WTC11 (cell line): ENCODE data around the gene ZNF385A. TPM values are rescaled to one million over a fixed set of nuclear protein-coding genes. Genes with fewer than 3 reads are reported as not detected.
A peak's percentile ranks its signal among the peaks of the same experiment; 100 is the strongest.

ENCODE experiments used
- ATAC-seq: fragments of 200-7000 bp; cut with Tn5 transposase; 2 replicates; pipeline ENCODE4 v1.10.0; 2021; ENCODE audit warnings: mild to moderate bottlenecking, moderate library complexity
- CTCF ChIA-PET: fragments of 300-600 bp; sonication (Branson Sonifier 250); formaldehyde crosslinking; loops from one replicate; lab custom pipeline; 2021; ENCODE audit warnings: antibody characterized with exemption; lab: Charles Lee
- POLR2A ChIA-PET: fragments of 350-600 bp; sonication (Branson Sonifier 250); formaldehyde crosslinking; loops from one replicate; lab custom pipeline; 2021; ENCODE audit warnings: antibody characterized with exemption; lab: Charles Lee
- DNase-seq: peaks from one replicate; pipeline ENCODE4 v3.0.0; 2021; ENCODE audit warnings: low spot score
- H3K27ac Mint-ChIP-seq: 2 replicates; pipeline ENCODE4 v1.8.0; 2021; ENCODE audit warnings: mixed read lengths
- H3K27me3 Mint-ChIP-seq: 2 replicates; pipeline ENCODE4 v1.8.0; 2021; ENCODE audit warnings: low read depth, mild to moderate bottlenecking, moderate library complexity, mixed read lengths
- H3K36me3 Mint-ChIP-seq: 2 replicates; pipeline ENCODE4 v1.8.0; 2021; ENCODE audit warnings: mixed read lengths
- H3K4me1 Mint-ChIP-seq: 2 replicates; pipeline ENCODE4 v1.8.0; 2022; ENCODE audit warnings: mixed read lengths
- H3K4me3 Mint-ChIP-seq: 2 replicates; pipeline ENCODE4 v1.8.0; 2021; ENCODE audit warnings: mild to moderate bottlenecking, moderate library complexity, mixed read lengths
- H3K9me3 Mint-ChIP-seq: 2 replicates; pipeline ENCODE4 v1.8.0; 2021; ENCODE audit warnings: mixed read lengths
- ATF3 ChIP-seq: sonication (generic); formaldehyde crosslinking; conservative IDR thresholded peaks from 2 replicates; pipeline ENCODE4 v1.8.1; 2022; ENCODE audit warnings: mild to moderate bottlenecking, missing genetic modification reagents
- CDX4 ChIP-seq: fragments of 250-450 bp; sonication (Bioruptor Pico); IDR thresholded peaks from 2 replicates; pipeline ENCODE4 v1.9.0; 2021; ENCODE audit warnings: moderate library complexity, mild to moderate bottlenecking, inconsistent platforms, borderline replicate concordance
- CREB1 ChIP-seq: sonication (generic); formaldehyde crosslinking; IDR thresholded peaks from 2 replicates; pipeline ENCODE4 v1.8.0; 2023; ENCODE audit warnings: mild to moderate bottlenecking, missing genetic modification reagents
- E2F4 ChIP-seq: sonication (generic); formaldehyde crosslinking; IDR thresholded peaks from 2 replicates; pipeline ENCODE4 v1.8.1; 2022; ENCODE audit warnings: low read depth, mild to moderate bottlenecking, moderate library complexity, missing genetic modification reagents, borderline replicate concordance
- ELF4 ChIP-seq: sonication (generic); formaldehyde crosslinking; IDR thresholded peaks from 2 replicates; pipeline ENCODE4 v1.8.1; 2022; ENCODE audit warnings: low read depth, mild to moderate bottlenecking, moderate library complexity, missing genetic modification reagents
- FOXJ3 ChIP-seq: sonication (generic); formaldehyde crosslinking; IDR thresholded peaks from 2 replicates; pipeline ENCODE4 v1.9.0; 2021; ENCODE audit warnings: missing genetic modification reagents, mild to moderate bottlenecking, borderline replicate concordance
- MYBL2 ChIP-seq: sonication (generic); formaldehyde crosslinking; IDR thresholded peaks from 2 replicates; pipeline ENCODE4 v1.8.1; 2023; ENCODE audit warnings: mild to moderate bottlenecking, moderate library complexity, missing genetic modification reagents
- NR3C1 ChIP-seq: sonication (generic); formaldehyde crosslinking; conservative IDR thresholded peaks from 2 replicates; pipeline ENCODE4 v1.8.1; 2023; ENCODE audit warnings: low read depth, mild to moderate bottlenecking, missing genetic modification reagents
- SMAD4 ChIP-seq: sonication (generic); formaldehyde crosslinking; IDR thresholded peaks from 2 replicates; pipeline ENCODE4 v1.8.0; 2022; ENCODE audit warnings: mild to moderate bottlenecking, missing genetic modification reagents
- SOX15 ChIP-seq: fragments of 250-450 bp; sonication (Bioruptor Pico); IDR thresholded peaks from 2 replicates; pipeline ENCODE4 v1.9.0; 2021; ENCODE audit warnings: mild to moderate bottlenecking
- TP53 ChIP-seq: sonication (generic); formaldehyde crosslinking; IDR thresholded peaks from 2 replicates; pipeline ENCODE4 v1.8.1; 2023; ENCODE audit warnings: mild to moderate bottlenecking, missing genetic modification reagents
- ZBTB21 ChIP-seq: sonication (generic); formaldehyde crosslinking; IDR thresholded peaks from 2 replicates; pipeline ENCODE4 v1.8.1; 2023; ENCODE audit warnings: mild to moderate bottlenecking, missing genetic modification reagents, borderline replicate concordance
- ZNF423 ChIP-seq: fragments of 250-450 bp; sonication (Bioruptor Pico); IDR thresholded peaks from 2 replicates; pipeline ENCODE4 v2.1.2; 2022; ENCODE audit warnings: mild to moderate bottlenecking, moderate library complexity
- total RNA-seq: library from RNA; stranded (reverse); gene quantifications from 3 replicates; pipeline ENCODE4 v1.2.3, GENCODE V29; 2021
- TF ChIP-seq, protein P1 (sequence below): fragments of 250-450 bp; sonication (Bioruptor Pico); IDR thresholded peaks from 2 replicates; pipeline ENCODE4 v1.9.0; 2021; ENCODE audit warnings: mild to moderate bottlenecking
- TF ChIP-seq, protein P2 (sequence below): fragments of 250-450 bp; sonication (Bioruptor Pico); IDR thresholded peaks from 2 replicates; pipeline ENCODE4 v2.1.2; 2022; ENCODE audit warnings: mild to moderate bottlenecking, moderate library complexity
- TF ChIP-seq, protein P3 (sequence below): sonication (generic); formaldehyde crosslinking; IDR thresholded peaks from 2 replicates; pipeline ENCODE4 v1.8.1; 2022; ENCODE audit warnings: mild to moderate bottlenecking, missing genetic modification reagents, moderate library complexity, borderline replicate concordance
- TF ChIP-seq, protein P4 (sequence below): sonication (generic); formaldehyde crosslinking; IDR thresholded peaks from 2 replicates; pipeline ENCODE4 v1.8.1; 2022; ENCODE audit warnings: low read depth, missing genetic modification reagents, borderline replicate concordance

The ZNF385A gene
- total RNA-seq, 1 experiment from 2014 or later, result 23.5 TPM

DNA sequence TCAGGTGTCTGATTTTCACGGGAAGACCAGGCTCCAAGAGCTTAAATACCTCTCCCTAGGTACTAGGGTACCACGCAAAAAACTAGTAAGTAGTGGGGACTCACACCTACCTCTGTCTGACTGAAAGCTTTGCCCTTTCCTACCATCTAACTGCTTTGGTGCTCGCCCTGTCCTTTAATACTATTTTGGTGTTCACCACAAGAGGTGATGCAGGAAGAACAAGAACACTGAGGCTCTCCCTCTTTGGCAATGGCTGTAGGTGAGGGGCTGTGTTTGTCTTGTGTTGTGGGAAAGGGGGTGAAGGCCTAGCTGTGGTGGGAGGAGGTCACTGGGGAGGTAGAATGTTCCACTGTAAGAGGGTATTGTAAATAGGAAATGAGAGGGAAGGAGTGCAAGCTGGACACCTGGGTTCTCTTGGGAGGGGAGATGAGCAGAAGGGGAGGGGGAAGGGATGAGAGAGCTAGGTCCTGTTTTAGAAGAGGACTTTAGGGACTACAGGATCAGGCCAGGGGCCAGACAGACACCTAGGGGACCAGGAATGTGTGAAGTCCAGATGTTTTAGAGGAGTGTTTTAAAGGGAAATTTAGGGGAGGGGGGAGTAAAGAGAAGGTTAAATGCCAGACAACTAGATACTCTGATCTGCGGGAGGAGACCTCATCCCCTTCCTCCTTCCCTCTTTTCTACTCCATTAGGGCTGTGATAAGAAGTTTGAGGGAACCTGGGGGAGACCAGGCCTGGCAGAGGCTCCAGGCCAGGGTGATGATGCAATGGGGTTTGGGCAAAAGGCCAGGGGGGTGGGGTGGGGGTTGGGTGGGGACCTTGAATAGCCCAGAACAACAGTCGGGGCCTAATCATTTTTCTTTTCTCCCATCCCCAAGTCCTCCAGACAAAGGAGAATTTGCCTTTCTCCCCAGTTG is 32.4 kb upstream of the ZNF385A start:
- CTCF ChIA-PET, result interaction anchor here (1.2 to 7.7 kb wide), 9 partner anchors 11 to 110 kb away, joined by 3 to 109 read pairs (median 8); no protein-coding TSS in a partner anchor
- POLR2A ChIA-PET, result interaction anchor here (1.4 kb wide), 1 partner anchor 16 kb away, joined by 3 read pairs; no protein-coding TSS in a partner anchor
- H3K36me3 Mint-ChIP-seq, result no peaks in the 10 kb centered on the region
- DNase-seq, result no peak
- TF ChIP-seq, protein P1, sequence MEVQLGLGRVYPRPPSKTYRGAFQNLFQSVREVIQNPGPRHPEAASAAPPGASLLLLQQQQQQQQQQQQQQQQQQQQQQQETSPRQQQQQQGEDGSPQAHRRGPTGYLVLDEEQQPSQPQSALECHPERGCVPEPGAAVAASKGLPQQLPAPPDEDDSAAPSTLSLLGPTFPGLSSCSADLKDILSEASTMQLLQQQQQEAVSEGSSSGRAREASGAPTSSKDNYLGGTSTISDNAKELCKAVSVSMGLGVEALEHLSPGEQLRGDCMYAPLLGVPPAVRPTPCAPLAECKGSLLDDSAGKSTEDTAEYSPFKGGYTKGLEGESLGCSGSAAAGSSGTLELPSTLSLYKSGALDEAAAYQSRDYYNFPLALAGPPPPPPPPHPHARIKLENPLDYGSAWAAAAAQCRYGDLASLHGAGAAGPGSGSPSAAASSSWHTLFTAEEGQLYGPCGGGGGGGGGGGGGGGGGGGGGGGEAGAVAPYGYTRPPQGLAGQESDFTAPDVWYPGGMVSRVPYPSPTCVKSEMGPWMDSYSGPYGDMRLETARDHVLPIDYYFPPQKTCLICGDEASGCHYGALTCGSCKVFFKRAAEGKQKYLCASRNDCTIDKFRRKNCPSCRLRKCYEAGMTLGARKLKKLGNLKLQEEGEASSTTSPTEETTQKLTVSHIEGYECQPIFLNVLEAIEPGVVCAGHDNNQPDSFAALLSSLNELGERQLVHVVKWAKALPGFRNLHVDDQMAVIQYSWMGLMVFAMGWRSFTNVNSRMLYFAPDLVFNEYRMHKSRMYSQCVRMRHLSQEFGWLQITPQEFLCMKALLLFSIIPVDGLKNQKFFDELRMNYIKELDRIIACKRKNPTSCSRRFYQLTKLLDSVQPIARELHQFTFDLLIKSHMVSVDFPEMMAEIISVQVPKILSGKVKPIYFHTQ (CRISPR knock-in tag), result no peak
- TF ChIP-seq NR3C1 (CRISPR knock-in tag) (no peak), FOXJ3 (CRISPR knock-in tag) (no peak), ATF3 (CRISPR knock-in tag) (no peak)
- H3K4me3 Mint-ChIP-seq, result peak overlapping the region; percentile 84
- ATAC-seq, result no peak
- H3K4me1 Mint-ChIP-seq, result peaks cover 43% of the 10 kb centered on the region
- H3K9me3 Mint-ChIP-seq, result no peaks in the 10 kb centered on the region
- no peak overlapping the region for H3K27ac Mint-ChIP-seq
- H3K27me3 Mint-ChIP-seq, result peaks cover 44% of the 10 kb centered on the region

GRCh38 chr12:54415221-54415929 is 30.8 kb upstream of the ZNF385A start:
- Mint-ChIP-seq H3K27me3 (peaks cover 30% of the 10 kb centered on the region), H3K4me1 (peaks cover 33% of the 10 kb centered on the region), H3K36me3 (0 out of 2 replicates have a peak, but pooled peaks cover 2% of the 10 kb centered on the region), H3K27ac (no peak overlapping the region; the same call in 1 of the 2 replicates), H3K4me3 (no peak overlapping the region), H3K9me3 (no peaks in the 10 kb centered on the region)
- TF ChIP-seq, protein P2, sequence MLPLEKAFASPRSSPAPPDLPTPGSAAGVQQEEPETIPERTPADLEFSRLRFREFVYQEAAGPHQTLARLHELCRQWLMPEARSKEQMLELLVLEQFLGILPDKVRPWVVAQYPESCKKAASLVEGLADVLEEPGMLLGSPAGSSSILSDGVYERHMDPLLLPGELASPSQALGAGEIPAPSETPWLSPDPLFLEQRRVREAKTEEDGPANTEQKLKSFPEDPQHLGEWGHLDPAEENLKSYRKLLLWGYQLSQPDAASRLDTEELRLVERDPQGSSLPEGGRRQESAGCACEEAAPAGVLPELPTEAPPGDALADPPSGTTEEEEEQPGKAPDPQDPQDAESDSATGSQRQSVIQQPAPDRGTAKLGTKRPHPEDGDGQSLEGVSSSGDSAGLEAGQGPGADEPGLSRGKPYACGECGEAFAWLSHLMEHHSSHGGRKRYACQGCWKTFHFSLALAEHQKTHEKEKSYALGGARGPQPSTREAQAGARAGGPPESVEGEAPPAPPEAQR (CRISPR knock-in tag), result no peak
- TF ChIP-seq ZNF423 (CRISPR knock-in tag), result no peak
- ATAC-seq (no peak), DNase-seq (no peak)
- ChIA-PET POLR2A (no interaction called here), CTCF (interaction anchor here (0.7 to 7.7 kb wide), 11 partner anchors 10 to 45 kb away, joined by 3 to 109 read pairs (median 5); no protein-coding TSS in a partner anchor)

GRCh38 chr12:54413284-54414190 is 29.0 kb upstream of the ZNF385A start:
- Mint-ChIP-seq H3K36me3 (0 out of 2 replicates have a peak, but pooled peaks cover 2% of the 10 kb centered on the region), H3K27me3 (peaks cover 19% of the 10 kb centered on the region), H3K27ac (no peak overlapping the region), H3K4me1 (peaks cover 26% of the 10 kb centered on the region), H3K4me3 (no peak overlapping the region), H3K9me3 (no peaks in the 10 kb centered on the region)
- ChIA-PET CTCF (interaction anchor here (0.8 to 6.5 kb wide), 7 partner anchors 10 to 34 kb away, joined by 3 to 78 read pairs (median 5); no protein-coding TSS in a partner anchor), POLR2A (no interaction called here)
- ATAC-seq (no peak), DNase-seq (no peak)
- no peak for TF ChIP-seq SMAD4 (CRISPR knock-in tag)
- TF ChIP-seq ZBTB21 (CRISPR knock-in tag), result no peak
- TF ChIP-seq ELF4 (CRISPR knock-in tag), result no peak
- TF ChIP-seq, protein P3, sequence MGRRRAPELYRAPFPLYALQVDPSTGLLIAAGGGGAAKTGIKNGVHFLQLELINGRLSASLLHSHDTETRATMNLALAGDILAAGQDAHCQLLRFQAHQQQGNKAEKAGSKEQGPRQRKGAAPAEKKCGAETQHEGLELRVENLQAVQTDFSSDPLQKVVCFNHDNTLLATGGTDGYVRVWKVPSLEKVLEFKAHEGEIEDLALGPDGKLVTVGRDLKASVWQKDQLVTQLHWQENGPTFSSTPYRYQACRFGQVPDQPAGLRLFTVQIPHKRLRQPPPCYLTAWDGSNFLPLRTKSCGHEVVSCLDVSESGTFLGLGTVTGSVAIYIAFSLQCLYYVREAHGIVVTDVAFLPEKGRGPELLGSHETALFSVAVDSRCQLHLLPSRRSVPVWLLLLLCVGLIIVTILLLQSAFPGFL (CRISPR knock-in tag), result no peak
- no peak for TF ChIP-seq E2F4 (CRISPR knock-in tag)
- TF ChIP-seq MYBL2 (CRISPR knock-in tag), result no peak
- no peak for TF ChIP-seq TP53 (CRISPR knock-in tag)
- TF ChIP-seq, protein P4, sequence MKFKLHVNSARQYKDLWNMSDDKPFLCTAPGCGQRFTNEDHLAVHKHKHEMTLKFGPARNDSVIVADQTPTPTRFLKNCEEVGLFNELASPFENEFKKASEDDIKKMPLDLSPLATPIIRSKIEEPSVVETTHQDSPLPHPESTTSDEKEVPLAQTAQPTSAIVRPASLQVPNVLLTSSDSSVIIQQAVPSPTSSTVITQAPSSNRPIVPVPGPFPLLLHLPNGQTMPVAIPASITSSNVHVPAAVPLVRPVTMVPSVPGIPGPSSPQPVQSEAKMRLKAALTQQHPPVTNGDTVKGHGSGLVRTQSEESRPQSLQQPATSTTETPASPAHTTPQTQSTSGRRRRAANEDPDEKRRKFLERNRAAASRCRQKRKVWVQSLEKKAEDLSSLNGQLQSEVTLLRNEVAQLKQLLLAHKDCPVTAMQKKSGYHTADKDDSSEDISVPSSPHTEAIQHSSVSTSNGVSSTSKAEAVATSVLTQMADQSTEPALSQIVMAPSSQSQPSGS (CRISPR knock-in tag), result no peak
- no peak for TF ChIP-seq CDX4 (CRISPR knock-in tag)
- TF ChIP-seq SOX15, result no peak
- no peak for TF ChIP-seq CREB1 (CRISPR knock-in tag)
